Esophagus (tissue), 2 donors: Measurements from ENCODE around the gene SPATS1. TPM values are rescaled to one million over a fixed set of nuclear protein-coding genes. Genes with fewer than 3 reads are reported as not detected.

Experiments used
- H3K27ac ChIP-seq, 2 donors: one replicate each; pipeline ENCODE4 v1.5.1; 2013; ENCODE audit warnings: low read depth in 2 of 2, mild to moderate bottlenecking in 2 of 2, inconsistent platforms in 1 of 2, low read length in 1 of 2, moderate library complexity in 1 of 2
- H3K27me3 ChIP-seq, 2 donors: one replicate each; pipeline ENCODE4 v1.6.1; 2013; ENCODE audit warnings: low read length in 2 of 2, control low read depth in 1 of 2, mild to moderate bottlenecking in 1 of 2; ENCODE audit not compliant: insufficient read depth in 2 of 2, control insufficient read depth in 1 of 2
- H3K36me3 ChIP-seq, 2 donors: one replicate each; pipeline ENCODE4 v1.6.1; 2013; ENCODE audit warnings: low read length in 1 of 2; ENCODE audit not compliant: control insufficient read depth in 2 of 2, insufficient read depth in 2 of 2
- H3K4me1 ChIP-seq, 2 donors: one replicate each; pipeline ENCODE4 v1.6.1; 2013; ENCODE audit warnings: low read length in 1 of 2; ENCODE audit not compliant: control insufficient read depth in 2 of 2, insufficient read depth in 2 of 2
- H3K4me3 ChIP-seq, 2 donors: one replicate each; pipeline ENCODE4 v1.5.1; 2013; ENCODE audit warnings: low read length in 2 of 2, mild to moderate bottlenecking in 2 of 2, low read depth in 1 of 2, moderate library complexity in 1 of 2
- H3K9me3 ChIP-seq, 2 donors: one replicate each; pipeline ENCODE4 v1.6.1; 2013; ENCODE audit warnings: mild to moderate bottlenecking in 2 of 2, low read depth in 1 of 2, low read length in 1 of 2, moderate library complexity in 1 of 2; ENCODE audit not compliant: control insufficient read depth in 2 of 2, insufficient read depth in 1 of 2
- WGBS, 2 donors: extraction: QIAGEN DNeasy Blood & Tissue Kit; methylation state at CpG; one replicate each; pipeline ENCODE4 v1.1.7; 2013; 5-methylcytosine and 5-hydroxymethylcytosine counted together
- polyA plus RNA-seq, 2 donors: library from polyadenylated mRNA; stranded (reverse); fragments of 200-250 nt; gene quantifications; one replicate each; pipeline ENCODE4 v1.2.3, GENCODE V29; 2013
- donor health status: healthy with polysubstance abuse.
- donor health status: Bipolar disorder and iron deficiency.

SPATS1 gene
- polyA plus RNA-seq, 2 donors: not detected

DNA sequence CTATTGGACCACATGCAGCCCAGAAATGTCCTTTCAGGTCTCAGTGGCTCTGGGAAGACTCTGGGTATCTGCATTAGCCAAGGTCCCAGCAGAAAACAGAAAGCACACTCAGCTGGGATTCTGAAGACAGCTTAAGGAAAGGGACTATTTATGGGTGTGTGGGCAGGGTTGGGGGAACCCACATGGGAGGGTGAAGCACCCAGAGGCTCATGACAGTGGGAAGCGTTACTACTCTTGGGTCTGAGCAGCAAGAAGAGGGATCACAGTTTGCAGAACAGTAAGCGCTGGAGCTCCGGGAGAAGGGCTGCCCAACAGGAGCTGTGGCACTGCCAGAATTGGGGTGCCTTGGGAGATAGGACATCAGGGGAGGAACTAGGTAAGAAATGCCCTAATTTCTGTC is 32.6 kb downstream of the SPATS1 start:
- Histone ChIP-seq H3K9me3 (peaks cover 0 to 2% of the 10 kb centered on the region in 2 donors), H3K36me3 (no peaks in the 10 kb centered on the region), H3K27me3 (no peaks in the 10 kb centered on the region), H3K27ac (no peak overlapping the region), H3K4me1 (no peaks in the 10 kb centered on the region), H3K4me3 (no peak overlapping the region)
- 89 to 96% methylated on average over 3 of the region's 3 CpGs for WGBS, 2 donors

DNA sequence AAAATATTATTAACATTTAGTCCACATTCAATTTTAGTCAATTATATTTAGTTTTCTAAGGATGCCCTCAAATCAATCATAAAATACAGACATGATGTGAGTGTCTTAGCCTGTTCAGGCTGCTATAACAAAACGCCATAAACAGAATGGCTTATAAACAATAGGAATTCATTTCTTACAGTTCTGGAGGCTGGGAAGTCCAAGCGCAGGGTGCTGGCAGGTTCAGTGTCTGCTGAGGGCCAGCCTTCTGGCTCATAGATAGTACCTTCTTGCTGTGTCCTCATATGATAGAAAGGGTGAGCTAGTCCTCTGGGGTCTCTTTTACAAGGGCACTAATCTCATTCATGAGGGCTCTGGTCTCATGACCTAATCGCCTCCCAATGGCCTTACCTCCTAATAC is 35.0 kb downstream of the SPATS1 start:
- Histone ChIP-seq H3K9me3 (peaks cover 0 to 2% of the 10 kb centered on the region in 2 donors), H3K36me3 (no peaks in the 10 kb centered on the region), H3K27me3 (no peaks in the 10 kb centered on the region), H3K27ac (no peak overlapping the region), H3K4me1 (no peaks in the 10 kb centered on the region), H3K4me3 (no peak overlapping the region)
- WGBS, 2 donors: 90 to 91% methylated on average over 3 of the region's 3 CpGs

DNA sequence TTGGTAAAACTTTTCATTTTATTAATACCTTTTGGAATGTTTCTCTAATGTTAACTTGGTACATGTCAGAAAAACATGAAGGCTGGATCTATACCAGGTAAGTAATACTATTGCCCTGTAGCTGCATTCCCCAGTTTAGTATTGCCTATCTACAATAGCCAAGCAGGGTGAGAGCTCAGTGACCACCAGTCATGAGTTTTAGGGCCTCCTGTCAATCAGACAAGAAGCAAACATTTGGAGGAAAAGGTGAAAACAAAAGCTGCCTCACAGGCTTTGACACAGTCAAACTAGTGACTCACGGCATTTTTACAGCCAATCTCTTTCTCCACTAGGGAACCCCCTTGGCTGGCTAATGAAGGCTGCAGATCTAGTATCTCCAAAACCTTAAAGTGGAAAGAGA is 35.5 kb downstream of the SPATS1 start:
- Histone ChIP-seq H3K4me3 (no peak overlapping the region), H3K27ac (no peak overlapping the region), H3K9me3 (peaks cover 0 to 2% of the 10 kb centered on the region in 2 donors), H3K27me3 (no peaks in the 10 kb centered on the region), H3K36me3 (no peaks in the 10 kb centered on the region), H3K4me1 (no peaks in the 10 kb centered on the region)
- WGBS, 2 donors: 38 to 43% methylated on average over 1 of the region's 1 CpG

DNA sequence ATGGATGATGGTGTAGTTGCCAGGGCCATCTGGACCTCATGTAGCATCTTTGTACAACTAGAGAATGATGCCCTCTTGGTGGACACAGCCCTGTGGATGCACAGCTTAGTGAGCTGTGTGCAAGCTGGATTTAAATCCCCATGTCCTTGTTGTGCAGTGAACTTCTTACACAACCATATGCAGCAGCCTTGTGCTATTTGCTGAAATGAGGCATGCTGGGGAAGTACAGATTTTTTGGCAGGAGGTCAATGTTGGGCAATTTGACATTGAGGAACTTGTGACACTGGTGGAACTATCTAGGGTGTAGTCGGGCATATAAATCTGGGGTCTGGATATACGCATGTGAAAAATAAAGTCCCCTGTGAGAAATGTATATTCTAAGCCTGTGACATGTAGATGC is 39.3 kb downstream of the SPATS1 start:
- no peaks in the 10 kb centered on the region for H3K9me3 ChIP-seq
- H3K4me3 ChIP-seq: no peak overlapping the region
- no peak overlapping the region for H3K27ac ChIP-seq
- no peaks in the 10 kb centered on the region for H3K4me1 ChIP-seq
- 86 to 89% methylated on average over 2 of the region's 2 CpGs for WGBS, 2 donors
- no peaks in the 10 kb centered on the region for H3K27me3 ChIP-seq
- no peaks in the 10 kb centered on the region for H3K36me3 ChIP-seq

DNA sequence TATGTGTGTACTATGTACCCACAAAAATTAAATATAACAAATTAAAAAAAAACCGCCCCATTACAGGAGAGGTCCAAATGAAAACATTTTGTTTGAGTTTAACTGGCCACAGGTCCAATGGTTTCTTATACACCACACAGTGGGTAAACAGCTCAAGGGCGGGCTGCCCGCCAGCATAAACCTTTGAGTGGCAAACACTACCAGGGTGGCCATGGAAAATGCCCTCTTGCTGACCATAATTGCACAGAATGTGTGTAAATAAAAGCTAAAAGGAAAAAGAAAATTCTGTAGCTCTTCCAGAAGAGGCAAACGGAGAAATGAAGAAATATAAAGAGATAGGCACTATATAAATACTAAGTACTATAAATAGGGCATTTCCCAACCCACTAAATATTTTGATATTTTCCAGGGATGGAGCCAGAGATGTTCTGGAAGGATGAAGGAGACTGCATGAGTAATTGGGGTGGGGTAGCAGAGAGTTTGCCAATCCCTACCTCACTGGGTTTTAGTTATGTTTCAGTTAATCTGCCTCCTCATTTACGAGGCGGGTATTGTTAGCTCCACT is 44.0 kb downstream of the SPATS1 start:
- no peaks in the 10 kb centered on the region for H3K9me3 ChIP-seq
- no peaks in the 10 kb centered on the region for H3K27me3 ChIP-seq
- H3K27ac ChIP-seq: peak overlapping the region; percentile 94 to 96
- H3K4me1 ChIP-seq: no peaks in the 10 kb centered on the region
- WGBS, 2 donors: 39 to 51% methylated on average over 6 of the region's 6 CpGs
- H3K4me3 ChIP-seq: peak overlapping the region in 1 of 2 donors; percentile 93
- peaks cover 0 to under 1% of the 10 kb centered on the region in 2 donors for H3K36me3 ChIP-seq

DNA sequence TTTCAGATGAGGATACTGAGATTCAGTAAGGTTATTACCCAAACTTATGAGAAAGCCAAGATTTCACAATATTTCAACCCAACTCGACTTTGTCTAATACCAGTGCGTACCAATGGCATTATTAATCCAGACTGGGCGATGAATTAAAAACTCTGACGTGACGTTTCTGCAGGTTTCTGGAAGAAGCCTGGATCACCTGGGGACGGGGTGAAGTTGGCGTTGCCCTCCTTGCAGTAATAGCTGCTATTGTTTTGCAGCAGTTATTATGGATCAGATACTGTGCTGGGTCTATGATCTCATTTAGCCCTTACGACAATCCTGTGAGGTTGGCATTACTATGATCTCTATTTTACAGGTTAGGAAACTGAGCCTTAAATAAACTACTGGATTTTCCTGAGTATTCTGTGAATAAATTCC is 44.5 kb downstream of the SPATS1 start:
- Histone ChIP-seq H3K4me3 (peak overlapping the region; percentile 93 to 97), H3K27ac (peak overlapping the region; percentile 94 to 96), H3K9me3 (no peaks in the 10 kb centered on the region), H3K36me3 (peaks cover 0 to 5% of the 10 kb centered on the region in 2 donors), H3K4me1 (no peaks in the 10 kb centered on the region), H3K27me3 (no peaks in the 10 kb centered on the region)
- WGBS, 2 donors: 4 to 7% methylated on average over 8 of the region's 8 CpGs

DNA sequence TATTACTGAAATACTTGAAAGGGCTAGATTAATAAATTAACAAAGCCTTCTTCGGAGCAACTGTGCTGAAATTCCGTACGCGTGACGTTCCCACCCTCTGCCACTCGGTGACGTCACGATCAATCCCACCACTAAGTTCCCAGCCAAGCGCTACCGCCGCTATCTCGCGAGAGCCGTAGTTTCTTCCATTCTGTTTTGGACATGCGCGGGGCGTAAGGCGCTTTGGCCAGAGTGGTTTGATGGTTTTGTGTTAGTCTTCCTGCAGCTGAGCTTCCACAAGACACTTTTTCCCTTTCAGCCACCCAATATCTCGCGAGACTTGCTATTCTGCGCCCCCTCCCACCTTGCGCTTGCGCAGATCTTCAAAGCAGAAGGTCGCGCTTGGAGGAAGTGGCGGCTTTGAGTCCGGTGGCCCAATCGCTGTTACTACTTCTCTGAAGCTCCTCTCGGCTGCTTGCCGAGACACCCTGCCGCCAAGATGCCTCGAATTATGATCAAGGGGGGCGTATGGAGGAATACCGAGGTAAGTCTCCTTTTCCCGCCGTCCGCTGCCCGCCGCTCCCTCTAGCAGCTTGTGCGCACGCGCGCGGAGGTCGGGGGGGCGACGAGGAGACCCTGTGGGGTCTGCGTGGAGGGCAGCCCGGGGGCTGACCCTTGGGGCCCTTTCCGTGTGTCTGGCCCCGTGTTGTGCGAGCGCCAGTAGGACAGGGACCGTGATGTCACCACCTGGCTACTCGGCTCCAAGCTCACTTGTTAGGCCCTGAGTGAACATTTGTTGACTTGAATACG is 45.1 kb downstream of the SPATS1 start, which contains the start of gene CDC5L:
TSS of gene CDC5L (plus strand) at position 361 of the 789 bp plus-strand sequence. CDS start at position 479, 118 bp downstream.
- WGBS, 2 donors: 0% methylated on average over 48 to 56 of the region's 56 CpGs
- H3K4me3 ChIP-seq: peak within 1 kb of the TSS; percentile 93 to 97
- H3K27me3 ChIP-seq: no peaks in the 10 kb centered on the region
- no peaks in the 10 kb centered on the region for H3K4me1 ChIP-seq
- peaks cover 0 to 6% of the 10 kb centered on the region in 2 donors for H3K36me3 ChIP-seq
- H3K9me3 ChIP-seq: no peaks in the 10 kb centered on the region
- peak within 1 kb of the TSS; percentile 94 to 96 for H3K27ac ChIP-seq

DNA sequence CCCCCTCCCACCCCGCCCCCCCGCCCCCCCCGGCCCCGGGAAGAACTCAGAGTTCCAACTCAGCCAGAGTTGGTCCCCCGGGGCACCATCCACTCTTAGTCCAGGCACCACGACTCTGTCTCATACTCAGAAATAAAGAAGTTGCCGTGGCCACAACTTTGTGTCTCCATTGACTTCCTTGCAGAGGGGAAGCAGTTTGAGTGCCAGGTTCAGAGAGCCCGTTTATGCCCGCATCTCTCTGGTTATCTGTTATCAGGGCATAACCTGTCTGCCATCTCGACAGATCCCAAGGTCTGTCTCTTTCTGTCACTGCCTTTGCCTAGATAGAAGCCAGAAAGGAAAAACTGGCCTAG is 45.7 kb downstream of the SPATS1 start:
- no peaks in the 10 kb centered on the region for H3K27me3 ChIP-seq
- H3K4me1 ChIP-seq: no peaks in the 10 kb centered on the region
- peaks cover 0 to 6% of the 10 kb centered on the region in 2 donors for H3K36me3 ChIP-seq
- peak overlapping the region in 1 of 2 donors; percentile 96 for H3K27ac ChIP-seq
- 0 to 1% methylated on average over 7 to 10 of the region's 10 CpGs for WGBS, 2 donors
- no peaks in the 10 kb centered on the region for H3K9me3 ChIP-seq
- H3K4me3 ChIP-seq: peak overlapping the region; percentile 93 to 97

DNA sequence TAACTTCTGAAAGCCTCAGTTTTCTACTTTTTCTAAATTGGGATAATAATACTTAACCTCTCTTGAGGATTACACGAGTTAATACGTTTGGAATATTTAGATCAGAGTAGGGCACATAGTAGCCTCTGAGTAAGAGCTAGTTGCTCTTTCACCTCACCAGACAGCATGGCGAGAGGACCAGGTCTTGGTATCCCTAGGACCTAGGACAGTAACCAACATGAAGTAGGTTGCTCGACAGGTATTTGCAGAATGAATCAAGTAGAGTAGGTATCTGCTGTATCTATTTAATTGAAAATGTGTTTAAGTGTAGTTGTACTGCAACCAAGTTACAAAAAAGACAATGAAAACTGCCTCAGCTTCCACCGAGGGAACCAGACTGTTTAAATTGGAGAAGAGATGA is 46.4 kb downstream of the SPATS1 start:
- Histone ChIP-seq H3K27ac (no peak overlapping the region), H3K27me3 (no peaks in the 10 kb centered on the region), H3K36me3 (peaks cover 3 to 11% of the 10 kb centered on the region in 2 donors), H3K4me3 (peak overlapping the region in 1 of 2 donors; percentile 93), H3K4me1 (no peaks in the 10 kb centered on the region), H3K9me3 (no peaks in the 10 kb centered on the region)
- 52% methylated on average over 5 of the region's 5 CpGs for WGBS, 2 donors
